ENCODE results near the gene TRMO.
"Not testable (repeated sequence)": the region's sequence is repeated elsewhere in the genome, so short reads cannot be mapped to it uniquely, and the experiment has no call there.

The TRMO gene

GRCh38 chr9:97962575-97962974 lies 40.3 kb upstream of the TRMO start:
- no peak for DNase-seq (ENCODE audit: low read depth)
- no peak overlapping the region for H3K4me3 ChIP-seq (ENCODE audit: control insufficient read depth, low read depth, low read length)
- TF ChIP-seq CTCF (IDR thresholded peaks at IDR 0.05; ENCODE audit: control insufficient read depth, insufficient read depth, low read depth, low read length, missing control alignments) = no peak

GRCh38 chr9:97962136-97962535 lies 39.8 kb upstream of the TRMO start:
- no peak for DNase-seq (ENCODE audit: low read depth)
- no peak overlapping the region for H3K4me3 ChIP-seq (ENCODE audit: control insufficient read depth, low read depth, low read length)
- no peak for TF ChIP-seq CTCF (IDR thresholded peaks at IDR 0.05; ENCODE audit: control insufficient read depth, insufficient read depth, low read depth, low read length, missing control alignments)

- no peak for DNase-seq (ENCODE audit: low read depth)
- TF ChIP-seq CTCF (IDR thresholded peaks at IDR 0.05; ENCODE audit: control insufficient read depth, insufficient read depth, low read depth, low read length, missing control alignments) = no peak
- H3K4me3 ChIP-seq (ENCODE audit: control insufficient read depth, low read depth, low read length) = no peak overlapping the region
Measured at GRCh38 chr9:97961361-97961760, 39.1 kb upstream of the TRMO start.

- DNase-seq (ENCODE audit: low read depth); H3K4me3 ChIP-seq (ENCODE audit: control insufficient read depth, low read depth, low read length): not testable (repeated sequence)
Measured at GRCh38 chr9:97960678-97961328, 38.5 kb upstream of the TRMO start.

GRCh38 chr9:97959585-97959984 lies 37.3 kb upstream of the TRMO start:
- no peak overlapping the region for H3K4me3 ChIP-seq (ENCODE audit: control insufficient read depth, low read depth, low read length)
- TF ChIP-seq CTCF (IDR thresholded peaks at IDR 0.05; ENCODE audit: control insufficient read depth, insufficient read depth, low read depth, low read length, missing control alignments) = no peak
- no peak for DNase-seq (ENCODE audit: low read depth)

GRCh38 chr9:97958812-97959511 lies 36.7 kb upstream of the TRMO start:
- TF ChIP-seq CTCF (IDR thresholded peaks at IDR 0.05; ENCODE audit: control insufficient read depth, insufficient read depth, low read depth, low read length, missing control alignments) = no peak
- peak; percentile 25 for DNase-seq (ENCODE audit: low read depth)
- H3K4me3 ChIP-seq (ENCODE audit: control insufficient read depth, low read depth, low read length) = no peak overlapping the region

GRCh38 chr9:97956331-97956730 lies 34.0 kb upstream of the TRMO start:
- no peak overlapping the region for H3K4me3 ChIP-seq (ENCODE audit: control insufficient read depth, low read depth, low read length)
- DNase-seq (ENCODE audit: low read depth) = no peak
- TF ChIP-seq CTCF (IDR thresholded peaks at IDR 0.05; ENCODE audit: control insufficient read depth, insufficient read depth, low read depth, low read length, missing control alignments) = no peak
